ENCODE measurements around the gene CDC42SE2. TPM values are rescaled to one million over a fixed set of nuclear protein-coding genes. Genes with fewer than 3 reads are reported as not detected.

Gene CDC42SE2
- total and polyA plus RNA-seq, 5 donors from 2014 or later = 241 to 429 (median 379) TPM

DNA sequence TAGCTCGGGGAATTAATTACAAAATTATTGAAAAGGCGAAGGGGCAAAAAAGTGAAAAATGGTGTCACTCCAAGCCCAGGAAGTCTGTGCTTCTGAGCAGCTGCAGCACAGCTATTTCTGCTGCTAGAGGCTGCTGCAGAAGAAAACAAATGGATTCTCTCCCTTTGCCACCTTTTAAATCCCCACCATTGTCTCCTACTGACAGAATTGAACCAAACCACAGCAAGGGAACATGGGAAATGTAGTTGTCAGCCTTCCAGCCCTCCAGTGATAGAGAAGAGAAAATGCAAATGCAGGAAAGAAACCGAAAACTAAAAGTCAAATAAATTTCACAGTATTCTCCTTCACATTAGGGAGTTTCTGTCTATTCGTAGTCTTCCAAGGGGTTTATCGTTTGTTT, 33.4 kb upstream of the CDC42SE2 start:
- Mint-ChIP-seq H3K27ac (no peak overlapping the region), H3K27me3 (peaks cover 5% of the 10 kb centered on the region), H3K36me3 (no peaks in the 10 kb centered on the region), H3K9me3 (no peaks in the 10 kb centered on the region), H3K4me3 (no peak overlapping the region), H3K4me1 (peaks cover 0 to 11% (median 3%) of the 10 kb centered on the region in 4 donors)
- H3K4me3 ChIP-seq (ENCODE audit: low read depth, low read length) = no peak overlapping the region
- H3K36me3 ChIP-seq (ENCODE audit: control insufficient read depth, insufficient read depth, low read length) = no peaks in the 10 kb centered on the region
- DNase-seq = no peak
- no peaks in the 10 kb centered on the region for H3K9me3 ChIP-seq (ENCODE audit: control insufficient read depth in 2 of 2, low read length in 2 of 2)
- H3K27me3 ChIP-seq (ENCODE audit: control insufficient read depth, insufficient read depth, low read length) = no peaks in the 10 kb centered on the region
- no peaks in the 10 kb centered on the region for H3K4me1 ChIP-seq (ENCODE audit: control insufficient read depth, insufficient read depth, low read length, poor library complexity, severe bottlenecking)
- ATAC-seq (ENCODE audit: low read depth in 2 of 2) = no peak
- no peak overlapping the region for H3K27ac ChIP-seq (ENCODE audit: insufficient read depth, low read length, poor library complexity, severe bottlenecking)

DNA sequence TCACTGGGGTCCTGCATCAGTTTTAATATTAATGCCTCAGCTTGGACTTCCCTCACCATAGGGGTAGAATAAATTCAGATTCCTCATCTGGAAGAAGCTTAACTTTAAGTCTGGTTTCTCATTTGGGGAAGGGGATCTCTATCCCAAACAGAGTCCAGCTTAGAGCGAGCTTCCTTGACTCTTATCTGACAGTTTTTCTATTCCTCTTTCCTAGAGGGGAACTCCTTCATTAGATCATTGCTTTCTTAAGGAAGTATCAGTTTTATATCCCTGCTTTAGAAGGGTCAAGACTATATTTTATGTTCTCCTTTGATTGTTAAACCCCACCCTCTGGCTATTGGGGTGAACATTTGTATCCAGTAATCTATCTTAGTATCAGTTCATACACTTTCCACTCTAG, 24.2 kb upstream of the CDC42SE2 start:
- H3K4me3 ChIP-seq (ENCODE audit: low read depth, low read length) = no peak overlapping the region
- no peaks in the 10 kb centered on the region for H3K36me3 Mint-ChIP-seq
- H3K4me3 Mint-ChIP-seq = no peak overlapping the region
- H3K4me1 Mint-ChIP-seq = peaks cover 0 to 6% (median 2%) of the 10 kb centered on the region in 4 donors
- H3K36me3 ChIP-seq (ENCODE audit: control insufficient read depth, insufficient read depth, low read length) = no peaks in the 10 kb centered on the region
- peaks cover 5% of the 10 kb centered on the region for H3K27me3 Mint-ChIP-seq
- H3K27ac ChIP-seq (ENCODE audit: insufficient read depth, low read length, poor library complexity, severe bottlenecking) = no peak overlapping the region
- ATAC-seq (ENCODE audit: low read depth in 2 of 2) (no peak), DNase-seq (no peak)
- no peaks in the 10 kb centered on the region for H3K9me3 ChIP-seq (ENCODE audit: control insufficient read depth in 2 of 2, low read length in 2 of 2)
- H3K4me1 ChIP-seq (ENCODE audit: control insufficient read depth, insufficient read depth, low read length, poor library complexity, severe bottlenecking) = no peaks in the 10 kb centered on the region
- peak overlapping the region in 1 of 3 donors; percentile 49 for H3K27ac Mint-ChIP-seq
- no peaks in the 10 kb centered on the region for H3K9me3 Mint-ChIP-seq
- H3K27me3 ChIP-seq (ENCODE audit: control insufficient read depth, insufficient read depth, low read length) = no peaks in the 10 kb centered on the region

- no peak overlapping the region for H3K27ac Mint-ChIP-seq
Measured at GRCh38 chr5:131242728-131243255, 21.1 kb upstream of the CDC42SE2 start.

GRCh38 chr5:131245312-131245711, 18.5 kb upstream of the CDC42SE2 start:
- peaks cover 0 to 13% of the 10 kb centered on the region in 2 experiments for H3K9me3 ChIP-seq (ENCODE audit: control insufficient read depth in 2 of 2, low read length in 2 of 2)
- Mint-ChIP-seq H3K4me1 (peaks cover 8 to 15% (median 12%) of the 10 kb centered on the region in 4 donors), H3K27me3 (no peaks in the 10 kb centered on the region), H3K27ac (no peak overlapping the region), H3K9me3 (peaks cover 0 to 3% (median 0%) of the 10 kb centered on the region in 7 donors), H3K36me3 (no peaks in the 10 kb centered on the region), H3K4me3 (no peak overlapping the region)
- H3K27me3 ChIP-seq (ENCODE audit: control insufficient read depth, insufficient read depth, low read length) = no peaks in the 10 kb centered on the region
- H3K27ac ChIP-seq (ENCODE audit: insufficient read depth, low read length, poor library complexity, severe bottlenecking) = no peak overlapping the region
- peaks cover 2% of the 10 kb centered on the region for H3K36me3 ChIP-seq (ENCODE audit: control insufficient read depth, insufficient read depth, low read length)
- H3K4me1 ChIP-seq (ENCODE audit: control insufficient read depth, insufficient read depth, low read length, poor library complexity, severe bottlenecking) = peaks cover 3% of the 10 kb centered on the region
- no peak for ATAC-seq (ENCODE audit: low read depth in 2 of 2)
- no peak for DNase-seq
- no peak overlapping the region for H3K4me3 ChIP-seq (ENCODE audit: low read depth, low read length)

More at GRCh38 chr5:131242728-131243255, 21.1 kb upstream of the CDC42SE2 start:
- H3K9me3 Mint-ChIP-seq = peaks cover 0 to 3% (median 0%) of the 10 kb centered on the region in 7 donors
- H3K4me1 Mint-ChIP-seq = peaks cover 0 to 6% (median 2%) of the 10 kb centered on the region in 4 donors
- no peak overlapping the region for H3K27ac ChIP-seq (ENCODE audit: insufficient read depth, low read length, poor library complexity, severe bottlenecking)
- DNase-seq (no peak), ATAC-seq (ENCODE audit: low read depth in 2 of 2) (no peak)
- H3K27me3 ChIP-seq (ENCODE audit: control insufficient read depth, insufficient read depth, low read length) = no peaks in the 10 kb centered on the region
- no peak overlapping the region for H3K4me3 ChIP-seq (ENCODE audit: low read depth, low read length)
- H3K4me3 Mint-ChIP-seq = no peak overlapping the region
- no peaks in the 10 kb centered on the region for H3K4me1 ChIP-seq (ENCODE audit: control insufficient read depth, insufficient read depth, low read length, poor library complexity, severe bottlenecking)
- no peaks in the 10 kb centered on the region for H3K36me3 Mint-ChIP-seq
- H3K36me3 ChIP-seq (ENCODE audit: control insufficient read depth, insufficient read depth, low read length) = peaks cover 2% of the 10 kb centered on the region
- peaks cover 0 to 13% of the 10 kb centered on the region in 2 experiments for H3K9me3 ChIP-seq (ENCODE audit: control insufficient read depth in 2 of 2, low read length in 2 of 2)
- H3K27me3 Mint-ChIP-seq = no peaks in the 10 kb centered on the region

- Histone ChIP-seq H3K9me3 (ENCODE audit: control insufficient read depth in 2 of 2, low read length in 2 of 2) (peaks cover 0 to 13% of the 10 kb centered on the region in 2 experiments), H3K36me3 (ENCODE audit: control insufficient read depth, insufficient read depth, low read length) (peaks cover 2% of the 10 kb centered on the region), H3K27ac (ENCODE audit: insufficient read depth, low read length, poor library complexity, severe bottlenecking) (no peak overlapping the region), H3K4me3 (ENCODE audit: low read depth, low read length) (no peak overlapping the region), H3K27me3 (ENCODE audit: control insufficient read depth, insufficient read depth, low read length) (no peaks in the 10 kb centered on the region), H3K4me1 (ENCODE audit: control insufficient read depth, insufficient read depth, low read length, poor library complexity, severe bottlenecking) (peaks cover 3% of the 10 kb centered on the region)
- peaks cover 13 to 20% (median 16%) of the 10 kb centered on the region in 4 donors for H3K4me1 Mint-ChIP-seq
- H3K9me3 Mint-ChIP-seq = peaks cover 0 to 3% (median 0%) of the 10 kb centered on the region in 7 donors
- H3K36me3 Mint-ChIP-seq = no peaks in the 10 kb centered on the region
- H3K4me3 Mint-ChIP-seq = no peak overlapping the region
- H3K27me3 Mint-ChIP-seq = no peaks in the 10 kb centered on the region
- H3K27ac Mint-ChIP-seq = no peak overlapping the region
- DNase-seq = no peak
- no peak for ATAC-seq (ENCODE audit: low read depth in 2 of 2)
Measured at GRCh38 chr5:131245948-131246347, 17.9 kb upstream of the CDC42SE2 start.

DNA sequence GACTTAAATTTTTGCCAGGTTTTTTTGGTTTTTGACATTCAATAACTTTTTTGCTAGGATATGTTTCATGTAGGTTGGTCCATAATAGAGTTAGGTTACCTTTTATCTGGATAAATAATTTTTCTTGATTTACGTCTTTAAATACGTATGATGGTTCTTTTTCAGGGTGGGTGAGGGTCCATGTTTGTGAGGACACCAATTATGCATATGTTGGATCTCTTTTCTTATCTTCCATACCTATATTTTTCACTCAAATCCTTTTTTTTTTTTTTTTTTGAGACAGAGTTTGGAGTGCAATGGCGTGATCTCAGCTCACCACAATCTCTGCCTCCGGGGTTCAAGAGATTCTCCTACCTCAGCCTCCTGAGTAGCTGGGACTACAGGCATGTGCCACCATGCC, 17.3 kb upstream of the CDC42SE2 start:
- Mint-ChIP-seq H3K36me3 (no peaks in the 10 kb centered on the region), H3K27me3 (no peaks in the 10 kb centered on the region), H3K4me1 (peaks cover 16 to 25% (median 18%) of the 10 kb centered on the region in 4 donors), H3K4me3 (no peak overlapping the region), H3K27ac (no peak overlapping the region), H3K9me3 (peaks cover 0 to 3% (median 0%) of the 10 kb centered on the region in 7 donors)
- ATAC-seq (ENCODE audit: low read depth in 2 of 2) = no peak
- Histone ChIP-seq H3K27ac (ENCODE audit: insufficient read depth, low read length, poor library complexity, severe bottlenecking) (no peak overlapping the region), H3K4me1 (ENCODE audit: control insufficient read depth, insufficient read depth, low read length, poor library complexity, severe bottlenecking) (peaks cover 8% of the 10 kb centered on the region), H3K4me3 (ENCODE audit: low read depth, low read length) (no peak overlapping the region), H3K9me3 (ENCODE audit: control insufficient read depth in 2 of 2, low read length in 2 of 2) (peaks cover 0 to 13% of the 10 kb centered on the region in 2 experiments), H3K36me3 (ENCODE audit: control insufficient read depth, insufficient read depth, low read length) (peaks cover 2% of the 10 kb centered on the region), H3K27me3 (ENCODE audit: control insufficient read depth, insufficient read depth, low read length) (no peaks in the 10 kb centered on the region)
- DNase-seq = no peak

- DNase-seq = peak in 1 of 3 donors; percentile 39
- H3K9me3 Mint-ChIP-seq = peaks cover 0 to 2% (median 0%) of the 10 kb centered on the region in 7 donors
- Histone ChIP-seq H3K4me3 (ENCODE audit: low read depth, low read length) (peak overlapping the region; percentile 100), H3K27me3 (ENCODE audit: control insufficient read depth, insufficient read depth, low read length) (no peaks in the 10 kb centered on the region), H3K4me1 (ENCODE audit: control insufficient read depth, insufficient read depth, low read length, poor library complexity, severe bottlenecking) (peaks cover 48% of the 10 kb centered on the region), H3K36me3 (ENCODE audit: control insufficient read depth, insufficient read depth, low read length) (peaks cover 2% of the 10 kb centered on the region), H3K27ac (ENCODE audit: insufficient read depth, low read length, poor library complexity, severe bottlenecking) (peak overlapping the region; percentile 86), H3K9me3 (ENCODE audit: control insufficient read depth in 2 of 2, low read length in 2 of 2) (peaks cover 0 to 11% of the 10 kb centered on the region in 2 experiments)
- no peaks in the 10 kb centered on the region for H3K27me3 Mint-ChIP-seq
- H3K4me1 Mint-ChIP-seq = peaks cover 18 to 59% (median 37%) of the 10 kb centered on the region in 4 donors
- no peak for ATAC-seq (ENCODE audit: low read depth in 2 of 2)
- H3K4me3 Mint-ChIP-seq = peak overlapping the region; percentile 46 to 96 (median 82)
- H3K27ac Mint-ChIP-seq = peak overlapping the region; percentile 95 to 100 (median 96)
- peaks cover 2% of the 10 kb centered on the region for H3K36me3 Mint-ChIP-seq
Measured at GRCh38 chr5:131250751-131251475, 12.9 kb upstream of the CDC42SE2 start.
